Measurements from ENCODE around the gene SPTBN4.
"Not testable (repeated sequence)": the region's sequence is repeated elsewhere in the genome, so short reads cannot be mapped to it uniquely, and the experiment has no call there.

Gene SPTBN4

DNA sequence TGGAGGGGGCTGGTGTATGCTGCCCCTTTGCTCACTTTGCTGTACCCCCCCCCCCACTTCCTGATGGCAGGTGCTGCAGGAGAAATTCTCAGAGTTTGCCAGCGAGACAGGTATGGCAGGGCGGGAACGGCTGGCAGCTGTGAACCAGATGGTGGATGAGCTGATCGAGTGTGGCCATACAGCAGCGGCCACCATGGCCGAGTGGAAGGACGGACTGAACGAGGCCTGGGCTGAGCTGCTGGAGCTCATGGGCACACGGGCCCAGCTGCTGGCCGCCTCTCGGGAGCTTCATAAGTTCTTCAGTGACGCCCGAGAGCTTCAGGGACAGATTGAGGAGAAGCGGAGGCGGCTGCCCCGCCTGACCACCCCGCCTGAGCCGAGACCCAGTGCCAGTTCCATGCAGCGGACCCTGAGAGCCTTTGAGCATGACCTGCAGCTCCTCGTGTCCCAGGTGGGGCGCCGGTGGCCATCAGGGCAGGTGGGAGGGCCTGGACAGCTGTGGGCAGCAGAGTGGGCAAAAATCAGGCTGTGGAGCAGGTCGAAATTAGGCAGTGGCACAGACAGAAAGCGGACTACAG lies 90.2 kb downstream of the SPTBN4 start:
- ChIA-PET CTCF (interaction anchor here (0.9 to 1.4 kb wide), 2 partner anchors 36 to 46 kb away, joined by 3 read pairs; no protein-coding TSS in a partner anchor), POLR2A (ENCODE audit: low non-redundant PET) (no interaction called here)
- TF ChIP-seq CTCF (conservative IDR thresholded peaks at IDR 0.05; ENCODE audit: low read depth): no peak
- H3K27ac ChIP-seq: no peak overlapping the region
- no peak for DNase-seq (ENCODE audit: low spot score)

GRCh38 chr19:40559394-40559793 lies 92.6 kb downstream of the SPTBN4 start:
- no peak for TF ChIP-seq CTCF (conservative IDR thresholded peaks at IDR 0.05; ENCODE audit: low read depth)
- ChIA-PET CTCF (no interaction called here), POLR2A (ENCODE audit: low non-redundant PET) (no interaction called here)

DNA sequence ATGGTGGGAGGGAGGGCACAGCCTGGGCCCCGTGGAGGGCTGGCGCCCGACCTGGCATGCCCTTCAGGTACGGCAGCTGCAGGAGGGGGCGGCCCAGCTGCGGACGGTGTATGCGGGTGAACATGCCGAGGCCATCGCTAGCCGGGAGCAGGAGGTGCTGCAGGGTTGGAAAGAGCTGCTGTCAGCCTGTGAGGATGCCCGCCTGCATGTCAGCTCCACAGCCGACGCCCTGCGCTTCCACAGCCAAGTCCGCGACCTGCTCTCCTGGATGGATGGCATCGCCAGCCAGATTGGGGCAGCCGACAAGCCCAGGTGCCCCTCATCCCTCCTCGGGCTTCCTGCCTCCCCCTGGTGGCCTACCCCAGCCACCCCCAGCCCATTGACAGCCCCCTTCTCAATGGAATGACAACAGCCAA lies 93.3 kb downstream of the SPTBN4 start:
- ChIA-PET CTCF (no interaction called here), POLR2A (ENCODE audit: low non-redundant PET) (no interaction called here)
- no peak for TF ChIP-seq CTCF (conservative IDR thresholded peaks at IDR 0.05; ENCODE audit: low read depth)
- H3K27ac ChIP-seq: no peak overlapping the region
- no peak for DNase-seq (ENCODE audit: low spot score)

More at GRCh38 chr19:40559394-40559793, 92.6 kb downstream of the SPTBN4 start:
- DNase-seq (ENCODE audit: low spot score): no peak
- no peak overlapping the region for H3K27ac ChIP-seq

DNA sequence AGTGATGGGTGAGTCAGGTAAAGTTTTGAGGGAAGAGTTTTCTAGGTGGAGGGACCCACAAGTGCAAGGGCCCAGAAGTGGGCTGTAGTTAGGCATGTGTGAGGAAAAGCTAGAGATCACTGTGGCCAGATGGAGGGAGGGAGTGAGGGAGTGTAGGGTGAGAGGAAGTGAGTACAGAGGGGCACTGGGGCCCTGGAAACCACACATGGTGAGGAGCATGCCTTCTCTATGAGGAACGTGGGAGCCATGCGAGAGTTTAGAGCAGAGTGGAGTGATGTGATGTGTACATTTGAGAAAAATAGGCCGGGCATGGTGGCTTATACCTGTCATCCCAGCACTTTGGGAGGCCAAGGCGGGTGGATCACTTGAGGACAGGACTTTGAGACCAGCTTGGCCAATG lies 95.1 kb downstream of the SPTBN4 start:
- ChIA-PET POLR2A (ENCODE audit: low non-redundant PET) (no interaction called here), CTCF (interaction anchor here (0.7 kb wide), 1 partner anchor 23 kb away, joined by 3 read pairs; no protein-coding TSS in a partner anchor)
- H3K27ac ChIP-seq: no peak overlapping the region
- DNase-seq (ENCODE audit: low spot score): no peak
- TF ChIP-seq CTCF (conservative IDR thresholded peaks at IDR 0.05; ENCODE audit: low read depth): no peak

DNA sequence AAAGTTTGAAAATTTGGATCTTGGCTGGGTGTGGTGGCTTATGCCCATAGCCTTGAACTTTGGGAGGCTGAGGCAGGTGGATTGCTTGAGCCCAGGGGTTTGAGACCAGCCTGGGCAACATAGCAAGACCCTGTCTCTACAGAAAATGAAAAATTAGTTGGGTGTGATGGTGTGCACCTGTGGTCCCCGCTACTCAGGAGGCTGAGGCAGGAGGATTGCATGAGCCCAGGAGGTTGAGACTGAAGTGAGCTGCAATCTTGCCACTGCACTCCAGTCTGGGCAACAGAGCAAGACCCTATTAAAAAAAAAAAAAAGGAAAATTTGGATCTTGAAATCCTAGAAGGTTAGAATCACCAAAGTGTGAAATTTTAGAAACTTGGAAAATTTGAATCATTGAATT lies 97.7 kb downstream of the SPTBN4 start:
- DNase-seq (ENCODE audit: low spot score); H3K27ac ChIP-seq; POLR2A ChIA-PET (ENCODE audit: low non-redundant PET): not testable (repeated sequence)
- CTCF ChIA-PET: interaction anchor here (0.7 kb wide), 1 partner anchor 81 kb away, joined by 4 read pairs; no protein-coding TSS in a partner anchor

DNA sequence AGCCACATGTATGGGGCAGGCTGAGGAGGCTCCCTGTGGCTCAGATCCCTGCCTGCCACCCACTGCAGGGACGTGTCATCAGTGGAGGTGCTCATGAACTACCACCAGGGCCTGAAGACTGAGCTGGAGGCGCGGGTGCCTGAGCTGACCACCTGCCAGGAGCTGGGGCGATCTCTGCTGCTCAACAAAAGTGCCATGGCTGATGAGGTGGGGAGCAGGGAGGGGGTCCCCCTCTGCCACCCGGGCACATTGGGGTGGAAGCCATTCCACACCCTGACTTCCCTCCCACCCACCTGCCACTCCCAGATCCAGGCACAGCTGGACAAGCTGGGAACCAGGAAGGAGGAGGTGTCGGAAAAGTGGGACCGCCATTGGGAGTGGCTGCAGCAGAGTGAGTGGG lies 98.6 kb downstream of the SPTBN4 start:
- CTCF ChIA-PET: interaction anchor here (0.6 kb wide), 1 partner anchor 145 kb away, joined by 4 read pairs; no protein-coding TSS in a partner anchor
- no peak for DNase-seq (ENCODE audit: low spot score)
- no peak for TF ChIP-seq CTCF (conservative IDR thresholded peaks at IDR 0.05; ENCODE audit: low read depth)
- H3K27ac ChIP-seq: no peak overlapping the region
- POLR2A ChIA-PET (ENCODE audit: low non-redundant PET): no interaction called here

GRCh38 chr19:40565910-40566495 lies 99.2 kb downstream of the SPTBN4 start:
- ChIA-PET CTCF (interaction anchor here (0.6 kb wide), 1 partner anchor 145 kb away, joined by 4 read pairs; no protein-coding TSS in a partner anchor), POLR2A (ENCODE audit: low non-redundant PET) (interaction anchor here (0.7 kb wide), 1 partner anchor 37 kb away, joined by 8 read pairs; no protein-coding TSS in a partner anchor)
- H3K27ac ChIP-seq: no peak overlapping the region
- DNase-seq (ENCODE audit: low spot score): no peak
- TF ChIP-seq CTCF (conservative IDR thresholded peaks at IDR 0.05; ENCODE audit: low read depth): no peak

Measured in RWPE1 (cell line).